ENCODE data around the gene NIPBL. TPM values are rescaled to one million over a fixed set of nuclear protein-coding genes. Genes with fewer than 3 reads are reported as not detected.
"Not testable (repeated sequence)": the region's sequence is repeated elsewhere in the genome, so short reads cannot be mapped to it uniquely, and the experiment has no call there.

NIPBL gene
- total RNA-seq, 1 donor from 2014 or later = 19.6 TPM

GRCh38 chr5:36948650-36949049 lies 72.1 kb downstream of the NIPBL start:
- no peak for DNase-seq (ENCODE audit: low read depth in 2 of 2)

GRCh38 chr5:36949593-36949992 lies 73.0 kb downstream of the NIPBL start:
- DNase-seq (ENCODE audit: low read depth in 2 of 2) = no peak

- DNase-seq (ENCODE audit: low read depth in 2 of 2) = no peak
Measured at GRCh38 chr5:36950586-36951457, 74.3 kb downstream of the NIPBL start.

- no peak for DNase-seq (ENCODE audit: low read depth in 2 of 2)
Measured at GRCh38 chr5:36953043-36953442, 76.5 kb downstream of the NIPBL start.

- DNase-seq (ENCODE audit: low read depth in 2 of 2) = no peak
Measured at GRCh38 chr5:36957953-36958537, 81.5 kb downstream of the NIPBL start.

- DNase-seq (ENCODE audit: low read depth in 2 of 2) = no peak
Measured at GRCh38 chr5:36958612-36959011, 82.0 kb downstream of the NIPBL start.

GRCh38 chr5:36965179-36965578 lies 88.6 kb downstream of the NIPBL start:
- DNase-seq (ENCODE audit: low read depth in 2 of 2) = no peak

GRCh38 chr5:36969700-36970395 lies 93.3 kb downstream of the NIPBL start:
- no peak for DNase-seq (ENCODE audit: low read depth in 2 of 2)

GRCh38 chr5:36978196-36978595 lies 101.6 kb downstream of the NIPBL start:
- no peak for DNase-seq (ENCODE audit: low read depth in 2 of 2)

GRCh38 chr5:36982146-36982545 lies 105.6 kb downstream of the NIPBL start:
- no peak for DNase-seq (ENCODE audit: low read depth in 2 of 2)

GRCh38 chr5:36985387-36985786 lies 108.8 kb downstream of the NIPBL start:
- DNase-seq (ENCODE audit: low read depth in 2 of 2) = no peak

GRCh38 chr5:36988396-36988795 lies 111.8 kb downstream of the NIPBL start:
- no peak for DNase-seq (ENCODE audit: low read depth in 2 of 2)

GRCh38 chr5:36998578-36998977 lies 122.0 kb downstream of the NIPBL start:
- DNase-seq (ENCODE audit: low read depth in 2 of 2) = no peak

GRCh38 chr5:37002176-37002751 lies 125.7 kb downstream of the NIPBL start:
- DNase-seq (ENCODE audit: low read depth in 2 of 2) = no peak

- peak in 1 of 2 donors; percentile 21 for DNase-seq (ENCODE audit: low read depth in 2 of 2)
Measured at GRCh38 chr5:37005252-37005651, 128.7 kb downstream of the NIPBL start.

GRCh38 chr5:37005946-37006540 lies 129.5 kb downstream of the NIPBL start:
- peak; percentile 10 to 39 for DNase-seq (ENCODE audit: low read depth in 2 of 2)

- not testable (repeated sequence) for DNase-seq (ENCODE audit: low read depth in 2 of 2)
Measured at GRCh38 chr5:37013181-37013580, 136.6 kb downstream of the NIPBL start.

- no peak for DNase-seq (ENCODE audit: low read depth in 2 of 2)
Measured at GRCh38 chr5:37014321-37014720, 137.8 kb downstream of the NIPBL start.

- no peak for DNase-seq (ENCODE audit: low read depth in 2 of 2)
Measured at GRCh38 chr5:37015795-37016666, 139.5 kb downstream of the NIPBL start.

GRCh38 chr5:37028910-37029309 lies 152.3 kb downstream of the NIPBL start:
- no peak for DNase-seq (ENCODE audit: low read depth in 2 of 2)

GRCh38 chr5:37029436-37029835 lies 152.9 kb downstream of the NIPBL start:
- DNase-seq (ENCODE audit: low read depth in 2 of 2) = peak in 1 of 2 donors; percentile 2

All from dermis microvascular lymphatic vessel endothelial cell (primary cell).